ENCODE results near the gene ACVR1C.

The ACVR1C gene

GRCh38 chr2:157492189-157492773 lies 136.4 kb downstream of the ACVR1C start:
- peak; percentile 53 for DNase-seq

- no peak for DNase-seq
Measured at GRCh38 chr2:157489983-157490382, 138.7 kb downstream of the ACVR1C start.

- DNase-seq = no peak
Measured at GRCh38 chr2:157488877-157489276, 139.8 kb downstream of the ACVR1C start.

- DNase-seq = no peak
Measured at GRCh38 chr2:157487747-157488146, 140.9 kb downstream of the ACVR1C start.

GRCh38 chr2:157487271-157487610 lies 141.4 kb downstream of the ACVR1C start:
- no peak for DNase-seq

GRCh38 chr2:157486596-157487270 lies 141.9 kb downstream of the ACVR1C start:
- DNase-seq = no peak

GRCh38 chr2:157480182-157480961 lies 148.3 kb downstream of the ACVR1C start:
- DNase-seq = peak; percentile 68

- DNase-seq = peak; percentile 55
Measured at GRCh38 chr2:157479081-157480027, 149.3 kb downstream of the ACVR1C start.

GRCh38 chr2:157477919-157478318 lies 150.7 kb downstream of the ACVR1C start:
- no peak for DNase-seq

GRCh38 chr2:157476953-157477709 lies 151.5 kb downstream of the ACVR1C start:
- DNase-seq = no peak
